Gastrocnemius medialis (tissue), 4 donors: ENCODE data around the gene SRSF4. TPM values are rescaled to one million over a fixed set of nuclear protein-coding genes. Genes with fewer than 3 reads are reported as not detected.
"Not testable (repeated sequence)": the region's sequence is repeated elsewhere in the genome, so short reads cannot be mapped to it uniquely, and the experiment has no call there.

ENCODE experiments used
- ATAC-seq, 2 donors: fragments of 150-250 bp; one replicate each; pipeline ENCODE4 v1.9.1; 2016
- DNase-seq, 2 donors: peaks; one replicate each; pipeline ENCODE4 v3.0.0-alpha.2; 2019
- H3K27ac ChIP-seq, 4 donors: fragments of 200-600 bp; sonication (generic); 1 replicate in 1 of 4; 2 replicates in 3 of 4; pipeline ENCODE4 v1.5.1; 2016 to 2018; ENCODE audit warnings: mild to moderate bottlenecking in 2 of 4, moderate library complexity in 1 of 4
- H3K27me3 ChIP-seq, 3 donors: fragments of 200-600 bp; sonication (generic) in 2 of 3; 1 replicate in 1 of 3; 2 replicates in 2 of 3; pipeline versions ENCODE4 v1.5.1 to v1.6.0; 2016 to 2019; ENCODE audit warnings: mild to moderate bottlenecking in 1 of 3, moderate library complexity in 1 of 3
- H3K36me3 ChIP-seq, 2 donors: fragments of 200-600 bp; sonication (generic) in 1 of 2; one replicate each; pipeline ENCODE4 v1.5.1; 2017 to 2018
- H3K4me1 ChIP-seq, 2 donors: fragments of 200-600 bp; sonication (generic) in 1 of 2; one replicate each; pipeline ENCODE4 v1.5.1; 2016 to 2017; ENCODE audit warnings: mild to moderate bottlenecking in 2 of 2
- H3K4me3 ChIP-seq, 4 donors: fragments of 200-600 bp; sonication (generic) in 3 of 4; 1 replicate in 1 of 4; 2 replicates in 3 of 4; pipeline ENCODE4 v1.5.1; 2016 to 2019; ENCODE audit warnings: mild to moderate bottlenecking in 2 of 4
- H3K9me3 ChIP-seq, 3 donors: fragments of 200-600 bp; sonication (generic) in 2 of 3; 1 replicate in 1 of 3; 2 replicates in 2 of 3; pipeline ENCODE4 v1.5.1; 2016 to 2019
- CTCF ChIP-seq, 5 experiments: fragments of 450-650 bp in 3 of 5; fragments of 200-600 bp in 2 of 5; sonication (generic) in 2 of 5; IDR thresholded peaks in 4 of 5; conservative IDR thresholded peaks in 1 of 5; 1 replicate in 4 of 5; 2 replicates in 1 of 5; pipeline ENCODE4 v1.5.1; 2016 to 2019; ENCODE audit warnings: antibody characterized with exemption in 5 of 5, mild to moderate bottlenecking in 3 of 5, moderate library complexity in 3 of 5
- POLR2A ChIP-seq, 2 donors: fragments of 450-650 bp; IDR thresholded peaks; one replicate each; pipeline ENCODE4 v1.6.1; 2017; ENCODE audit warnings: antibody characterized with exemption in 2 of 2, mild to moderate bottlenecking in 2 of 2, moderate library complexity in 2 of 2
- in situ Hi-C, 4 donors: fragments of 200-750 bp; cut with MboI; loops; one replicate each; pipeline versions ENCODE4 v1.15.0 to v1.8.0; 2017; ENCODE audit warnings: low sequenced_read_pairs in 4 of 4
- intact Hi-C: fragments of 100-400 bp; cut with DNase I; formaldehyde crosslinking; loops from one replicate; pipeline ENCODE4 v1.15.1; 2023; ENCODE audit warnings: low total_unique reads
- total RNA-seq, 4 donors: library from RNA; depleted of rRNA; stranded (reverse); fragments of >200 nt; gene quantifications; one replicate each; pipeline versions ENCODE4 v1.1.0 to v1.2.3, GENCODE V29; 2016

The SRSF4 gene
- total RNA-seq, 4 donors from 2014 or later: 42.4 to 72.5 (median 65.4) TPM

GRCh38 chr1:29225361-29225760, 43.7 kb upstream of the SRSF4 start:
- peaks cover 8% of the 10 kb centered on the region in 2 donors for H3K4me1 ChIP-seq
- DNase-seq (no peak), ATAC-seq (no peak)
- no peaks in the 10 kb centered on the region for H3K36me3 ChIP-seq
- no peaks in the 10 kb centered on the region for H3K27me3 ChIP-seq
- no peak overlapping the region for H3K4me3 ChIP-seq
- H3K27ac ChIP-seq: no peak overlapping the region
- in situ Hi-C loops (loop anchor here (25.0 kb wide), 4 partner anchors 862 to 1462 kb away; no protein-coding TSS in a partner anchor), intact Hi-C loops (no loop called here)
- TF ChIP-seq CTCF (IDR thresholded peaks at IDR 0.05 in 4 of 5, conservative IDR thresholded peaks at IDR 0.05 in 1 of 5): no peak
- H3K9me3 ChIP-seq: no peaks in the 10 kb centered on the region

DNA sequence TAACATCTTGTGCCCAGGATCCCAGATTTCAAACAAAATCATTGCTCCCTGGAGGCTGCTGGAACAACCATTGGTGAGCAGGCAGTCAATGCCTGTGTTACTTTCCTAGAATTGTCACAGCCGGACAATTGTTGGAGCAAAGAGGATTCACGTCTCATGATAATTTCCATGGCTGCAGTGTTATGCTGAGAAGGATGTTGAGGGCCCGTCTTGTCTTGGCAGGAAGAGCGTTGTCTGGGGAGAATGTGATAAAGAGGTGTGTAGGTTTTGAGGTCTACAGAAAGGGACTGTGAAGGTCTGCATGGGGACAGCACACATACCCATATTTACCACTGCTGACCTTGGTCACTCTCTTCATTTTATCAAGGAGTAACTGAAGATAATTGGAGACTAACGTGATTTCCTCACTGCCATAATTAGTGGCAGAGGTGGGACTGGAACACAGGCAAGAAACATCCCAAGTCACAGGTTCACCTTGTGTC, 42.7 kb upstream of the SRSF4 start:
- Histone ChIP-seq H3K4me1 (no peaks in the 10 kb centered on the region), H3K27me3 (no peaks in the 10 kb centered on the region), H3K9me3 (no peaks in the 10 kb centered on the region), H3K4me3 (no peak overlapping the region), H3K36me3 (no peaks in the 10 kb centered on the region), H3K27ac (no peak overlapping the region)
- in situ Hi-C loops: no loop called here
- no peak for TF ChIP-seq POLR2A (IDR thresholded peaks at IDR 0.05)
- no peak for TF ChIP-seq CTCF (IDR thresholded peaks at IDR 0.05 in 4 of 5, conservative IDR thresholded peaks at IDR 0.05 in 1 of 5)
- no peak for ATAC-seq
- DNase-seq: no peak
- intact Hi-C loops: no loop called here

DNA sequence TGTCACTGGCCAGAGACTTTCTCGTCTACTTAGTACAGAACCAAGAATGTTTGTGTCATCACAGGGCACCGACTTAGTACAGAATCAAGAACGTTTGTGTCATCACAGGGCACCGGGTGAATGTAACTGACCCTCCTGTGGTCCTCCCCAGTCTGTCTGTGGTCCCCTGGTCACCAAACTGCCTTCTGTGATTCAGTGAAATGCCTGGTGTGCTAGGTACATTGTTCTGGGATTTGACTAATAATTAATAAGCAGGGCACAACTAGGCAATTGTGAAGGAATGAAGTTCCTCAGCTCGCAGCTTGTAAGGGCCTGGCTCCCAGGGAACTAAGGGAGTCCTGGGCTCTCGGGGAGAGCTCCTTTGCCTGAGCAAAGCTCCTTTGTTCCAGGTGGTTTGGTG, 41.8 kb upstream of the SRSF4 start:
- no peak for TF ChIP-seq POLR2A (IDR thresholded peaks at IDR 0.05)
- no peak for TF ChIP-seq CTCF (IDR thresholded peaks at IDR 0.05 in 4 of 5, conservative IDR thresholded peaks at IDR 0.05 in 1 of 5)
- intact Hi-C loops: no loop called here
- Histone ChIP-seq H3K4me3 (no peak overlapping the region), H3K4me1 (no peaks in the 10 kb centered on the region), H3K27me3 (no peaks in the 10 kb centered on the region), H3K9me3 (no peaks in the 10 kb centered on the region), H3K36me3 (no peaks in the 10 kb centered on the region), H3K27ac (no peak overlapping the region)
- ATAC-seq (no peak), DNase-seq (no peak)
- in situ Hi-C loops: no loop called here

DNA sequence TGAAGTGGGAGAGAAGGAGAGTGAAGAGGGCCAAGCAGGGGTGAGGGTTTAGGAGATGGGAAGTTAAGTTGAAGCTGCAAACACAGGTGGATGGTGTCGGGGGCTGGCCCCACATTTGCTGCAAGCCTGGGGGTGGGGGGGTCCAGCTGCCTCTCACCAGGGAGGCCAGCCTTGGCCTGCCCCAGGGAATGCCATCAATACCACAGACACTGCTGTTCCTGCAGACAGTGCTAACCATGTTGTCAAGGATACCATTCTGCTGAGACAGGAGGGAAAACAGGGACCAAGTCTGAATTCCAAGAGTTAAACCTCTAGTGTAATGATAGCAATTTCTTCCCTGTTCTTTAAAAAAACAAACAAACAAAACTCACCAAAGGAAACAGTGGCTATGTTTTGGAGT, 41.0 kb upstream of the SRSF4 start:
- Histone ChIP-seq H3K36me3 (no peaks in the 10 kb centered on the region), H3K4me3 (no peak overlapping the region), H3K9me3 (no peaks in the 10 kb centered on the region), H3K27ac (no peak overlapping the region), H3K4me1 (no peaks in the 10 kb centered on the region), H3K27me3 (no peaks in the 10 kb centered on the region)
- no peak for DNase-seq
- in situ Hi-C loops: no loop called here
- TF ChIP-seq POLR2A (IDR thresholded peaks at IDR 0.05): no peak
- no peak for TF ChIP-seq CTCF (IDR thresholded peaks at IDR 0.05 in 4 of 5, conservative IDR thresholded peaks at IDR 0.05 in 1 of 5)
- intact Hi-C loops: no loop called here
- ATAC-seq: no peak

DNA sequence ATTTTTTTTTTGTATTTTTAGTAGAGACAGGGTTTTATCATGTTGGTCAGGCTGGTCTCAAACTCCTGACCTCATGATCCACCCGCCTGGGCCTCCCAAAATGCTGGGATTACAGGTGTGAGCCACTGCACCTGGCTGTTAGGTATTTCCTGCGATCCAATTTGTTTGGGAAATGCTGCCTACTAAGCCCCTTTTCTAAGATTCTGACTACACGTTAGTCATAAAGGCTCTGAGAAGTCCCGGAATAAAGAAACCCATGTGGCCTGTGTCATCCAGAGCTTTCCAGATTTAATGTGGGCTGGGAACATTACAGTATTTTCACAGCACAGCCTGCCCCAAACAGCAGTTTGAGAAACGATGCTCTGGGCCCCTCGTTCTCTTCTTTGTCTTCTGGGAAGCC, 40.6 kb upstream of the SRSF4 start:
- H3K4me3 ChIP-seq, in situ Hi-C loops, H3K36me3 ChIP-seq, DNase-seq, H3K27ac ChIP-seq, intact Hi-C loops, ATAC-seq, H3K4me1 ChIP-seq, H3K27me3 ChIP-seq, H3K9me3 ChIP-seq: not testable (repeated sequence)
